ENCODE measurements around the gene HIP1R. TPM values are rescaled to one million over a fixed set of nuclear protein-coding genes. Genes with fewer than 3 reads are reported as not detected.
"Not testable (repeated sequence)": the region's sequence is repeated elsewhere in the genome, so short reads cannot be mapped to it uniquely, and the experiment has no call there.

HIP1R gene
- polyA plus RNA-seq, 1 of the 3 experiments (the other 2 are of a cell fraction) = 20.6 TPM

- H3K4me2 ChIP-seq = no peak overlapping the region
- peak overlapping the region; percentile 3 to 11; a peak in 3 of 4 replicates for H3K27ac ChIP-seq (ENCODE audit: low read depth in 2 of 2, low read length in 1 of 2)
- no peak overlapping the region for H2AFZ ChIP-seq (ENCODE audit: low read depth)
- H3K9me2 ChIP-seq = no peaks in the 10 kb centered on the region
- POLR2A ChIA-PET = no interaction called here
- TF ChIP-seq MXI1 (IDR thresholded peaks at IDR 0.05; ENCODE audit: low read depth, low read length) (peak; percentile 36; the same call in 1 of the 2 replicates), GATA2 (CRISPR knock-in tag; IDR thresholded peaks at IDR 0.05) (no peak)
- DNase-seq = peak; percentile 52
- peaks cover 5% of the 10 kb centered on the region for H3F3A ChIP-seq (replicated peaks; ENCODE audit: insufficient read depth)
- WGBS (ENCODE audit: low lambda C conversion rate) = 88% methylated on average over 7 of the region's 7 CpGs
- H3K79me2 ChIP-seq (ENCODE audit: insufficient read depth) = peaks cover 93% of the 10 kb centered on the region
- H4K20me1 ChIP-seq (ENCODE audit: insufficient read depth) = peaks cover 17% of the 10 kb centered on the region
- H3K36me3 ChIP-seq (replicated peaks in 1 of 2; ENCODE audit: control insufficient read depth in 1 of 2, insufficient read depth in 2 of 2, low read length in 1 of 2) = no peaks in the 10 kb centered on the region
- no peak overlapping the region for H3K4me3 ChIP-seq (ENCODE audit: low read depth in 2 of 2, low read length in 1 of 2)
- H3K4me1 ChIP-seq (ENCODE audit: control insufficient read depth in 1 of 2, insufficient read depth in 2 of 2, low read depth in 1 of 2, low read length in 1 of 2) = peaks cover 25 to 37% of the 10 kb centered on the region in 2 experiments; a peak in 3 of 4 replicates
- CTCF ChIA-PET = interaction anchor here (0.7 to 1.8 kb wide), 2 partner anchors 10 to 23 kb away, joined by 3 to 5 read pairs; no protein-coding TSS in a partner anchor
- no peaks in the 10 kb centered on the region for H3K27me3 ChIP-seq (ENCODE audit: insufficient read depth)
- H3K9ac ChIP-seq = no peak overlapping the region
- no peaks in the 10 kb centered on the region for H3K9me3 ChIP-seq
These were observed 40.4 kb downstream of the HIP1R start for GRCh38 chr12:122875590-122876220.

GRCh38 chr12:122876281-122876680 is 41.0 kb downstream of the HIP1R start:
- H3K79me2 ChIP-seq (ENCODE audit: insufficient read depth) = peaks cover 99% of the 10 kb centered on the region
- H3K9me2 ChIP-seq; H3K9ac ChIP-seq; H3K4me3 ChIP-seq (ENCODE audit: low read depth in 2 of 2, low read length in 1 of 2); H3K27me3 ChIP-seq (ENCODE audit: insufficient read depth); DNase-seq; H3K4me2 ChIP-seq; H3K36me3 ChIP-seq (replicated peaks in 1 of 2; ENCODE audit: control insufficient read depth in 1 of 2, insufficient read depth in 2 of 2, low read length in 1 of 2); POLR2A ChIA-PET; H3F3A ChIP-seq (replicated peaks; ENCODE audit: insufficient read depth); H2AFZ ChIP-seq (ENCODE audit: low read depth); H3K9me3 ChIP-seq: not testable (repeated sequence)
- peak overlapping the region in 1 of 2 experiments; percentile 11; a peak in 2 of 4 replicates for H3K27ac ChIP-seq (ENCODE audit: low read depth in 2 of 2, low read length in 1 of 2)
- WGBS (ENCODE audit: low lambda C conversion rate) = 91% methylated on average over 5 of the region's 5 CpGs
- H3K4me1 ChIP-seq (ENCODE audit: control insufficient read depth in 1 of 2, insufficient read depth in 2 of 2, low read depth in 1 of 2, low read length in 1 of 2) = peaks cover 31 to 34% of the 10 kb centered on the region in 2 experiments; a peak in 3 of 4 replicates
- CTCF ChIA-PET = interaction anchor here (1.4 to 1.9 kb wide), 2 partner anchors 13 to 83 kb away, joined by 5 to 8 read pairs; no protein-coding TSS in a partner anchor
- peaks cover 23% of the 10 kb centered on the region for H4K20me1 ChIP-seq (ENCODE audit: insufficient read depth)

DNA sequence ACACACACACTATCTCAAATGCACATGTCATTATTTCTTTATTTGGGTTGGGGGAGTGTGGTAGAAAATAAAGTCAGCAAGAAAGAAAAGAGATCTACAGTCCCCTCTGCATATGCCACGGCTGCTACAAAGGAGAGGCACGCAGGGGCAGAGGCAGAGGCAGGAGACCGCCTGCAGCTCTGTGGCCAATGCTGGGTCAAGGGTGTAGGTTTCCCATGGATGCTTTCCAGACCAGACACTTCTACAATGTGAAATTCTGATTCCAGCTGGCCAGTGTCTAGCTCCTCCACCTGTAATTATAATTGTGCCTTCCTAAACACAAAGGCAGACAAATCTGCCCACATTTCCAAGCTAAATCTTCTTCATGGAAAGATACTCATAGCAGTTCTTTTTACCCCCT is 41.5 kb downstream of the HIP1R start:
- Histone ChIP-seq H3K79me2 (ENCODE audit: insufficient read depth) (peaks cover 99% of the 10 kb centered on the region), H2AFZ (ENCODE audit: low read depth) (no peak overlapping the region), H3F3A (replicated peaks; ENCODE audit: insufficient read depth) (peaks cover 5% of the 10 kb centered on the region), H3K4me2 (no peak overlapping the region), H3K4me3 (ENCODE audit: low read depth in 2 of 2, low read length in 1 of 2) (no peak overlapping the region), H3K9ac (no peak overlapping the region), H3K27ac (ENCODE audit: low read depth in 2 of 2, low read length in 1 of 2) (no peak overlapping the region), H3K27me3 (ENCODE audit: insufficient read depth) (no peaks in the 10 kb centered on the region), H3K9me3 (no peaks in the 10 kb centered on the region), H3K9me2 (no peaks in the 10 kb centered on the region), H4K20me1 (ENCODE audit: insufficient read depth) (peaks cover 28% of the 10 kb centered on the region), H3K36me3 (replicated peaks in 1 of 2; ENCODE audit: control insufficient read depth in 1 of 2, insufficient read depth in 2 of 2, low read length in 1 of 2) (no peaks in the 10 kb centered on the region), H3K4me1 (ENCODE audit: control insufficient read depth in 1 of 2, insufficient read depth in 2 of 2, low read depth in 1 of 2, low read length in 1 of 2) (peaks cover 30% of the 10 kb centered on the region in 2 experiments; a peak in 3 of 4 replicates)
- WGBS (ENCODE audit: low lambda C conversion rate) = 82% methylated on average over 3 of the region's 3 CpGs
- ChIA-PET POLR2A (interaction anchor here (1.1 kb wide), 1 partner anchor 9 kb away, joined by 5 read pairs; no protein-coding TSS in a partner anchor), CTCF (interaction anchor here (1.3 to 1.9 kb wide), 3 partner anchors 12 to 83 kb away, joined by 3 to 8 read pairs (median 5); no protein-coding TSS in a partner anchor)
- TF ChIP-seq IRF3 (IDR thresholded peaks at IDR 0.05; ENCODE audit: low read depth, low read length) (no peak), RCOR1 (IDR thresholded peaks at IDR 0.05; ENCODE audit: low read length) (no peak), JUND (IDR thresholded peaks at IDR 0.05) (no peak), GABPA (IDR thresholded peaks at IDR 0.05; ENCODE audit: low read depth) (no peak), RAD21 (IDR thresholded peaks at IDR 0.05; ENCODE audit: low read length) (no peak), RFX5 (IDR thresholded peaks at IDR 0.05; ENCODE audit: low read length) (no peak), TEAD4 (IDR thresholded peaks at IDR 0.05; ENCODE audit: borderline replicate concordance, insufficient read depth) (no peak), USF2 (IDR thresholded peaks at IDR 0.05; ENCODE audit: borderline replicate concordance, low read depth, low read length) (no peak), USF1 (IDR thresholded peaks at IDR 0.05; ENCODE audit: borderline replicate concordance, low read depth) (no peak), TCF12 (IDR thresholded peaks at IDR 0.05) (no peak), GATA2 (CRISPR knock-in tag; IDR thresholded peaks at IDR 0.05) (no peak), EZH2phosphoT487 (IDR thresholded peaks at IDR 0.05; ENCODE audit: borderline replicate concordance, low read depth) (no peak), MEF2A (IDR thresholded peaks at IDR 0.05; ENCODE audit: borderline replicate concordance, low read depth) (no peak), FOSL2 (IDR thresholded peaks at IDR 0.05; ENCODE audit: borderline replicate concordance, low read depth) (no peak)
- TF ChIP-seq, protein P1, sequence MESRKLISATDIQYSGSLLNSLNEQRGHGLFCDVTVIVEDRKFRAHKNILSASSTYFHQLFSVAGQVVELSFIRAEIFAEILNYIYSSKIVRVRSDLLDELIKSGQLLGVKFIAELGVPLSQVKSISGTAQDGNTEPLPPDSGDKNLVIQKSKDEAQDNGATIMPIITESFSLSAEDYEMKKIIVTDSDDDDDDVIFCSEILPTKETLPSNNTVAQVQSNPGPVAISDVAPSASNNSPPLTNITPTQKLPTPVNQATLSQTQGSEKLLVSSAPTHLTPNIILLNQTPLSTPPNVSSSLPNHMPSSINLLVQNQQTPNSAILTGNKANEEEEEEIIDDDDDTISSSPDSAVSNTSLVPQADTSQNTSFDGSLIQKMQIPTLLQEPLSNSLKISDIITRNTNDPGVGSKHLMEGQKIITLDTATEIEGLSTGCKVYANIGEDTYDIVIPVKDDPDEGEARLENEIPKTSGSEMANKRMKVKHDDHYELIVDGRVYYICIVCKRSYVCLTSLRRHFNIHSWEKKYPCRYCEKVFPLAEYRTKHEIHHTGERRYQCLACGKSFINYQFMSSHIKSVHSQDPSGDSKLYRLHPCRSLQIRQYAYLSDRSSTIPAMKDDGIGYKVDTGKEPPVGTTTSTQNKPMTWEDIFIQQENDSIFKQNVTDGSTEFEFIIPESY (IDR thresholded peaks at IDR 0.05; ENCODE audit: borderline replicate concordance, low read depth) = no peak
- DNase-seq = no peak
